ENCODE measurements around the gene OMP. TPM values are rescaled to one million over a fixed set of nuclear protein-coding genes. Genes with fewer than 3 reads are reported as not detected.

The OMP gene
- total and polyA plus RNA-seq, 2 of the 13 experiments (the other 11 are each of a cell fraction or from before 2014, with no cell fraction given), result not detected

- TF ChIP-seq NONO (IDR thresholded peaks at IDR 0.05) (no peak), NONO (CRISPR knock-in tag; conservative IDR thresholded peaks at IDR 0.05) (no peak; the same call in 1 of the 2 replicates), MXI1 (IDR thresholded peaks at IDR 0.05; ENCODE audit: borderline replicate concordance, low read depth, low read length) (peak; percentile 43; the same call in 2 of the 3 replicates), ARNT2 (CRISPR knock-in tag; IDR thresholded peaks at IDR 0.05; ENCODE audit: low read depth) (peak; percentile 4), ZNF510 (CRISPR knock-in tag; IDR thresholded peaks at IDR 0.05; ENCODE audit: low read depth) (0 out of 2 replicates have a peak, but pooled peaks have one; percentile 51), SRY (CRISPR knock-in tag; IDR thresholded peaks at IDR 0.05) (0 out of 2 replicates have a peak, but pooled peaks have one; percentile 20), GABPB1 (CRISPR knock-in tag; IDR thresholded peaks at IDR 0.05) (peak; percentile 69), ZNF121 (CRISPR knock-in tag; IDR thresholded peaks at IDR 0.05) (no peak; the same call in 1 of the 2 replicates), ZBTB10 (CRISPR knock-in tag; IDR thresholded peaks at IDR 0.05; ENCODE audit: borderline replicate concordance) (peak; percentile 64; the same call in 1 of the 2 replicates), ZKSCAN5 (CRISPR knock-in tag; IDR thresholded peaks at IDR 0.05) (0 out of 2 replicates have a peak, but pooled peaks have one; percentile 9), ZNF572 (CRISPR knock-in tag; IDR thresholded peaks at IDR 0.05) (peak; percentile 53; the same call in 1 of the 2 replicates)
These were observed 24.7 kb downstream of the OMP start (continued) for GRCh38 chr11:77127235-77127911.

All from HepG2 (cell line).